SK-N-SH treated with all-trans-retinoic acid at 6 μM for 48 hours (cell line): ENCODE measurements around the gene EIF6.
A peak's percentile ranks its signal among the peaks of the same experiment; 100 is the strongest.
"Not testable (repeated sequence)": the region's sequence is repeated elsewhere in the genome, so short reads cannot be mapped to it uniquely, and the experiment has no call there.

ENCODE experiments used
- ATAC-seq: fragments of 200-7000 bp; cut with Tn5 transposase; 3 replicates; pipeline ENCODE4 v1.9.1; 2020; ENCODE audit warnings: mild to moderate bottlenecking, moderate library complexity
- ARNTL ChIP-seq: fragments of 450-650 bp; formaldehyde crosslinking; IDR thresholded peaks from 2 replicates; pipeline ENCODE4 v1.5.0; 2020; ENCODE audit warnings: low read depth, mild to moderate bottlenecking, moderate library complexity, borderline replicate concordance
- CREB5 ChIP-seq: fragments of 250-450 bp; sonication (Bioruptor Pico); IDR thresholded peaks from 2 replicates; pipeline ENCODE4 v1.5.1; 2020; ENCODE audit warnings: low read depth, mild to moderate bottlenecking, moderate library complexity
- CSDC2 ChIP-seq: fragments of 250-450 bp; sonication (Bioruptor Pico); IDR thresholded peaks from 2 replicates; pipeline ENCODE4 v1.5.0; 2020; ENCODE audit warnings: mild to moderate bottlenecking, moderate library complexity
- CSRNP3 ChIP-seq: fragments of 250-450 bp; sonication (Bioruptor Pico); IDR thresholded peaks from 2 replicates; pipeline ENCODE4 v1.5.1; 2021; ENCODE audit warnings: mild to moderate bottlenecking, moderate library complexity
- GLIS3 ChIP-seq: fragments of 250-450 bp; sonication (Bioruptor Pico); IDR thresholded peaks from 2 replicates; pipeline ENCODE4 v1.5.0; 2020; ENCODE audit warnings: mild to moderate bottlenecking, moderate library complexity
- ISL1 ChIP-seq: fragments of 250-450 bp; sonication (Bioruptor Pico); IDR thresholded peaks from 2 replicates; pipeline ENCODE4 v2.1.2; 2022; ENCODE audit warnings: mild to moderate bottlenecking, moderate library complexity
- OSR1 ChIP-seq: fragments of 250-450 bp; sonication (Bioruptor Pico); IDR thresholded peaks from 2 replicates; pipeline ENCODE4 v1.8.0; 2022; ENCODE audit warnings: moderate library complexity, mild to moderate bottlenecking, inconsistent platforms
- PATZ1 ChIP-seq: fragments of 250-450 bp; sonication (Bioruptor Pico); IDR thresholded peaks from 2 replicates; pipeline ENCODE4 v1.8.0; 2020; ENCODE audit warnings: mild to moderate bottlenecking, moderate library complexity, borderline replicate concordance
- SNAI2 ChIP-seq: fragments of 250-450 bp; sonication (Bioruptor Pico); IDR thresholded peaks from 2 replicates; pipeline ENCODE4 v1.5.0; 2020; ENCODE audit warnings: mild to moderate bottlenecking, moderate library complexity
- TCF4 ChIP-seq: fragments of 250-450 bp; sonication (Bioruptor Pico); IDR thresholded peaks from 2 replicates; pipeline ENCODE4 v1.8.0; 2021; ENCODE audit warnings: mild to moderate bottlenecking, moderate library complexity, borderline replicate concordance
- TOX ChIP-seq: fragments of 250-450 bp; sonication (Bioruptor Pico); IDR thresholded peaks from 2 replicates; pipeline ENCODE4 v1.8.0; 2021; ENCODE audit warnings: mild to moderate bottlenecking, moderate library complexity, borderline replicate concordance
- TSHZ2 ChIP-seq: fragments of 250-450 bp; sonication (Bioruptor Pico); IDR thresholded peaks from 2 replicates; pipeline ENCODE4 v1.5.0; 2020; ENCODE audit warnings: mild to moderate bottlenecking, moderate library complexity
- ZC3H10 ChIP-seq: fragments of 250-450 bp; sonication (Bioruptor Pico); IDR thresholded peaks from 2 replicates; pipeline ENCODE4 v1.5.1; 2021; ENCODE audit warnings: mild to moderate bottlenecking, moderate library complexity
- ZFP3 ChIP-seq: fragments of 250-450 bp; sonication (Bioruptor Pico); IDR thresholded peaks from 2 replicates; pipeline ENCODE4 v1.5.0; 2020; ENCODE audit warnings: mild to moderate bottlenecking, moderate library complexity
- ZFP30 ChIP-seq: fragments of 450-650 bp; formaldehyde crosslinking; IDR thresholded peaks from 2 replicates; pipeline ENCODE4 v1.5.0; 2022; ENCODE audit warnings: mild to moderate bottlenecking, moderate library complexity
- TF ChIP-seq, protein P1 (sequence below): fragments of 250-450 bp; sonication (Bioruptor Pico); IDR thresholded peaks from 2 replicates; pipeline ENCODE4 v1.8.0; 2021; ENCODE audit warnings: low read depth, mild to moderate bottlenecking, moderate library complexity, borderline replicate concordance

Gene EIF6

DNA sequence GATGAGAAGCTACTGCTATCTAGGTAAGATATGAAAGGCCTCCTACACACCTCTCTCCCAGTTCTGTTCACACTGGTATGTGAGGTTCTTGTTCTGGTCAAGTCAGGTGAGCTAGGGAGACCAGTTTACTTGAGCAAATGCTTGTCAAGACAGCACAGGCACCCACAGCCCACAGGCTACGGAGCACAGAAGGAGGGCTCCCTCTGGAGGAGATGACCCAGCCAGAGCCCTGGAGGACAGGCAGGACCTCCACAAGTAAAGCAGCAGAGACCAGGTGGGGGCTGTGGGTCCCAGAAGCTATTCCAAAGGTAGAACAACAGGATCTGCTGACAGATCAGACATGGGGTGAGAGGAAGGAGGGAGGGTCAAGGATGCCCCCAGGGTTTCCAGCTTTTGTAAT lies 19.8 kb downstream of the EIF6 start (continued):
- no peak for TF ChIP-seq ARNTL (CRISPR knock-in tag)
- no peak for TF ChIP-seq SNAI2 (CRISPR knock-in tag)
- TF ChIP-seq TCF4 (CRISPR knock-in tag) = no peak
- no peak for TF ChIP-seq TSHZ2 (CRISPR knock-in tag)
- no peak for TF ChIP-seq OSR1 (CRISPR knock-in tag)
- no peak for TF ChIP-seq CSDC2 (CRISPR knock-in tag)
- TF ChIP-seq, all 23 proteins: peak for 0

- peak; percentile 32 for ATAC-seq
- TF ChIP-seq ZC3H10 (CRISPR knock-in tag) (no peak), ZFP30 (CRISPR knock-in tag) (no peak)
Measured at GRCh38 chr20:35263532-35264341, 20.8 kb downstream of the EIF6 start.

DNA sequence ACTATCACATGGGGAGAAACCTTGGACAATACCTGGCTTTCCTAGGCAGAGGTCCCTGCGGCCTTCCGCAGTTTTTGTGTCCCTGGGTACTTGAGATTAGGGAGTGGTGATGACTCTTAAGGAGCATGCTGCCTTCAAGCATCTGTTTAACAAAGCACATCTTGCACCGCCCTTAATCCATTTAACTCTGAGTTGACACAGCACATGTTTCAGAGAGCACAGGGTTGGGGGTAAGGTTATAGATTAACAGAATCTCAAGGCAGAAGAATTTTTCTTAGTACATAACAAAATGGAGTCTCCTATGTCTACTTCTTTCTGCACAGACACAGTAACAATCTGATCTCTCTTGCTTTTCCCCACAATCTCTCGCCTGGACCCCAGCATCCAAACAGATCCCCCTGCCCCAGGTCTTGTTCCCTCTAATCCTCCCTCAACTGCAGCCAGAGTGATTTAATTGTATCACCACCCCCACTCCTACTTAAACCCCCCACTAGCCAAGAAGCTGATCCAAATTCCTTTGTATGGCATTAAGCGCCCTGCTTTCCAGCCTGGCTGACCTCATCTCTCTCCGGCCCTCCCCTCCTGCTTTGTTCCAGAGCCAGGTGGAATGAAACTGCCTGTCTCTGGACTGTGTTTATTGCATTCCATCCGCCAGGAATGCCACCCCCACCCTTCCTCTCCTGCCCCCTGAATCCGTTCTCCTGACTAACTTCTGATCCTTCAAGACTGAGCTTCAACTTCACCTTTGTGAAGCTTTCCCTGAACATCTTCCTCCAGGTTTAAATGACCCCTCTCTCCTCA lies 21.6 kb downstream of the EIF6 start:
- TF ChIP-seq ISL1 (CRISPR knock-in tag) (peak; percentile 83), TOX (0 out of 2 replicates have a peak, but pooled peaks have one; percentile 16), SNAI2 (CRISPR knock-in tag) (peak; percentile 98), TSHZ2 (CRISPR knock-in tag) (0 out of 2 replicates have a peak, but pooled peaks have one; percentile 45), ZFP3 (CRISPR knock-in tag) (peak; percentile 89), PATZ1 (peak; percentile 95), ZC3H10 (CRISPR knock-in tag) (0 out of 2 replicates have a peak, but pooled peaks have one; percentile 21), CSDC2 (CRISPR knock-in tag) (peak; percentile 99), ZFP30 (CRISPR knock-in tag) (peak; percentile 39; the same call in 1 of the 2 replicates), GLIS3 (CRISPR knock-in tag) (peak; percentile 35; the same call in 1 of the 2 replicates), CREB5 (CRISPR knock-in tag) (peak; percentile 76), CSRNP3 (peak; percentile 73; the same call in 1 of the 2 replicates)
- TF ChIP-seq, protein P1, sequence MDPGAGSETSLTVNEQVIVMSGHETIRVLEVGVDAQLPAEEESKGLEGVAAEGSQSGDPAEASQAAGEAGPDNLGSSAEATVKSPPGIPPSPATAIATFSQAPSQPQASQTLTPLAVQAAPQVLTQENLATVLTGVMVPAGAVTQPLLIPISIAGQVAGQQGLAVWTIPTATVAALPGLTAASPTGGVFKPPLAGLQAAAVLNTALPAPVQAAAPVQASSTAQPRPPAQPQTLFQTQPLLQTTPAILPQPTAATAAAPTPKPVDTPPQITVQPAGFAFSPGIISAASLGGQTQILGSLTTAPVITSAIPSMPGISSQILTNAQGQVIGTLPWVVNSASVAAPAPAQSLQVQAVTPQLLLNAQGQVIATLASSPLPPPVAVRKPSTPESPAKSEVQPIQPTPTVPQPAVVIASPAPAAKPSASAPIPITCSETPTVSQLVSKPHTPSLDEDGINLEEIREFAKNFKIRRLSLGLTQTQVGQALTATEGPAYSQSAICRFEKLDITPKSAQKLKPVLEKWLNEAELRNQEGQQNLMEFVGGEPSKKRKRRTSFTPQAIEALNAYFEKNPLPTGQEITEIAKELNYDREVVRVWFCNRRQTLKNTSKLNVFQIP (CRISPR knock-in tag) = peak; percentile 88; the same call in 1 of the 2 replicates
- peak; percentile 93 for ATAC-seq

DNA sequence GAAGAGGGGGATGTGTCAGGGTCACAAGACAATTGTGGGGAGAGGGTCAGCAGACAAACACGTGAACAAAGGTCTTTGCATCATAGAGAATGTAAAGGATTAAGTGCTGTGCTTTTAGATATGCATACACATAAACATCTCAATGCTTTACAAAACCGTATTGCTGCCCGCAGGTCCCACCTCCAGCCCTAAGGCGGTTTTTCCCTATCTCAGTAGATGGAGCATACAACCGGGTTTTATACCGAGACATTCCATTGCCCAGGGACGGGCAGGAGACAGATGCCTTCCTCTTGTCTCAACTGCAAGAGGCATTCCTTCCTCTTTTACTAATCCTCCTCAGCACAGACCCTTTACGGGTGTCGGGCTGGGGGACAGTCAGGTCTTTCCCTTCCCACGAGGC lies 22.3 kb downstream of the EIF6 start:
- not testable (repeated sequence) for ATAC-seq
